GM19452 (cell line): ENCODE results near the gene SVOPL.

Experiments
- ATAC-seq: cut with Tn5 transposase; IDR thresholded peaks from one replicate; pipeline ENCODE4 v1.9.1; 2021; ENCODE audit not compliant: unreplicated experiment

Gene SVOPL

GRCh38 chr7:138610671-138611170 is 90.4 kb downstream of the SVOPL start:
- ATAC-seq: no peak

- peak; percentile 73 for ATAC-seq
Observed at GRCh38 chr7:138608275-138608674, 92.9 kb downstream of the SVOPL start.

GRCh38 chr7:138607216-138608126 is 93.7 kb downstream of the SVOPL start:
- ATAC-seq: no peak

- ATAC-seq: no peak
Observed at GRCh38 chr7:138606236-138606635, 94.9 kb downstream of the SVOPL start.

GRCh38 chr7:138603549-138604318 is 97.4 kb downstream of the SVOPL start:
- ATAC-seq: no peak

GRCh38 chr7:138602451-138602850 is 98.7 kb downstream of the SVOPL start:
- no peak for ATAC-seq

- ATAC-seq: no peak
Observed at GRCh38 chr7:138595454-138595853, 105.7 kb downstream of the SVOPL start.

- no peak for ATAC-seq
Observed at GRCh38 chr7:138590154-138590553, 111.0 kb downstream of the SVOPL start.

GRCh38 chr7:138588986-138589385 is 112.2 kb downstream of the SVOPL start:
- no peak for ATAC-seq

GRCh38 chr7:138587485-138587884 is 113.7 kb downstream of the SVOPL start:
- ATAC-seq: no peak

GRCh38 chr7:138585283-138585993 is 115.7 kb downstream of the SVOPL start:
- ATAC-seq: no peak

- ATAC-seq: no peak
Observed at GRCh38 chr7:138584696-138585095, 116.5 kb downstream of the SVOPL start.

GRCh38 chr7:138584283-138584682 is 116.9 kb downstream of the SVOPL start:
- ATAC-seq: no peak

- ATAC-seq: no peak
Observed at GRCh38 chr7:138581065-138581464, 120.1 kb downstream of the SVOPL start.

- ATAC-seq: no peak
Observed at GRCh38 chr7:138579671-138580070, 121.5 kb downstream of the SVOPL start.

GRCh38 chr7:138579136-138579535 is 122.0 kb downstream of the SVOPL start:
- no peak for ATAC-seq

GRCh38 chr7:138575897-138576428 is 125.2 kb downstream of the SVOPL start:
- no peak for ATAC-seq

- ATAC-seq: no peak
Observed at GRCh38 chr7:138573741-138574140, 127.4 kb downstream of the SVOPL start.

GRCh38 chr7:138570715-138571114 is 130.4 kb downstream of the SVOPL start:
- no peak for ATAC-seq

- no peak for ATAC-seq
Observed at GRCh38 chr7:138569418-138569817, 131.7 kb downstream of the SVOPL start.

- ATAC-seq: no peak
Observed at GRCh38 chr7:138568655-138569054, 132.5 kb downstream of the SVOPL start.
